HuH-7 (cell line): ENCODE results near the gene BCAS3.

Source experiments
- DNase-seq: peaks from one replicate; pipeline ENCODE4 v3.0.0; 2011; ENCODE audit warnings: low spot score

Gene BCAS3

GRCh38 chr17:61294286-61294685 lies 616.6 kb downstream of the BCAS3 start:
- DNase-seq = no peak

GRCh38 chr17:61294777-61295176 lies 617.1 kb downstream of the BCAS3 start:
- no peak for DNase-seq

DNA sequence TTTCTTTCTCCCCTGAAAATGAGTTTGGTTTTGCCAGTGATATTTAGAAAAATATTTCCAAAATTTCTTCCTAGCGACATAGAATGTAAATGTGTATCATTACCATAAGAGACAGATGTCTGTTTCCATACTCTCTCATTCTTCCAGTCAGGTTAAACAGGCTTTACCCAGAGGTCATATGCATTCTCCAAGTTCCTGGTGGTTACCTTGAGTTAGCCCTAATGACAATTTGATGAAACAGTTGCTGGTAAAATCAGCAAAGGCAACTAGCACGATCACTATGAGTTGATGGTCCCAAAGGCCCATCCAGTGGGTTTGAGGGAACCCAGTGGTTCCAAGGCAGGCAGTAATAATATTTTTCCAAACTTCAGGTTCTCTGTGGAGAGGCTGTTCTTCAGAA lies 618.4 kb downstream of the BCAS3 start:
- DNase-seq = no peak

DNA sequence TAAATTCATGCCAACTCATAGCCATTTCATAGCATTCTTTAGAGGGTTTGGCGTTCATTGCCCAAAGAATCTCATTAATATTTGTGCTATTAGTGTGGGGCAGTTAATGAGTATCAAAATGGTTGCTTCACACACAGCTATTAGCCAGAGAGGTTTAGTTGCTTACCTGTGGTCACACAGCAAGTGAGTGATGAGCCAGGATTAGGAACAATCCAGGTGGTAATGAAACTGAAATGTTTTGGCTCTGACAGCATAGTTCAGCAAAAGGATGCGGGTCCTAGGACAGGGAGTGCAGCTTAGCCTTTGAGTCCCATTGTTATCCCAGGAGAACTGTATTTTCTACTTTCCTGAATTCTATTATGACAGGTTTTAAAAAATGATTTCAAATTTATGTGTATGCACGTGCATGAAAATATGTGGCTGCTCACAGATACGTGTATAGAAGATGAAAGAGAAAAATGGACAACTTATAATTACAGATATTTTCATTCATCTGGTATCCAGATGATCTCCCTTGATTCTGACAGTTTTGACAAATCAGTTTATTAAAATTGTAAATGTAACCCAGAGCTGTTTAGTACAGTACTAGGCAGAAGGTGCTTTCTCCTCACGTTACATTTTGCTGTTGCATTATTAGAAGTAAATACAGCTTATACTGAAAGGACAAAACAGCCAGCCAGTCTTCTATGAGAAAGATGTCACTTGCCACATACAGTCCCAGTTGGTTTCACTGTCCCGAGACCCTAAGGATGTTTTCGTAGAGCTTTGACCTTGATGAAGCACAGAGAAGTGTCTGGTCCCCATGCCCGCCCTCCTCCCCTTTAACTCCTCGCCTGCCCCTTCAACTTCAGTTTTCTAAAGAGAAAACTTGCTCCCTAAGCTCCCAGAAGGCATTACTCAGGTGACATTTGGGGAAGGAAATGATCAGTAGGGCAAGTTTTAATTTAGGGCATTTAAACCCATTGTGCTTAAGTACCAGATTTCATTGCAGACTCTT lies 622.2 kb downstream of the BCAS3 start:
- no peak for DNase-seq

DNA sequence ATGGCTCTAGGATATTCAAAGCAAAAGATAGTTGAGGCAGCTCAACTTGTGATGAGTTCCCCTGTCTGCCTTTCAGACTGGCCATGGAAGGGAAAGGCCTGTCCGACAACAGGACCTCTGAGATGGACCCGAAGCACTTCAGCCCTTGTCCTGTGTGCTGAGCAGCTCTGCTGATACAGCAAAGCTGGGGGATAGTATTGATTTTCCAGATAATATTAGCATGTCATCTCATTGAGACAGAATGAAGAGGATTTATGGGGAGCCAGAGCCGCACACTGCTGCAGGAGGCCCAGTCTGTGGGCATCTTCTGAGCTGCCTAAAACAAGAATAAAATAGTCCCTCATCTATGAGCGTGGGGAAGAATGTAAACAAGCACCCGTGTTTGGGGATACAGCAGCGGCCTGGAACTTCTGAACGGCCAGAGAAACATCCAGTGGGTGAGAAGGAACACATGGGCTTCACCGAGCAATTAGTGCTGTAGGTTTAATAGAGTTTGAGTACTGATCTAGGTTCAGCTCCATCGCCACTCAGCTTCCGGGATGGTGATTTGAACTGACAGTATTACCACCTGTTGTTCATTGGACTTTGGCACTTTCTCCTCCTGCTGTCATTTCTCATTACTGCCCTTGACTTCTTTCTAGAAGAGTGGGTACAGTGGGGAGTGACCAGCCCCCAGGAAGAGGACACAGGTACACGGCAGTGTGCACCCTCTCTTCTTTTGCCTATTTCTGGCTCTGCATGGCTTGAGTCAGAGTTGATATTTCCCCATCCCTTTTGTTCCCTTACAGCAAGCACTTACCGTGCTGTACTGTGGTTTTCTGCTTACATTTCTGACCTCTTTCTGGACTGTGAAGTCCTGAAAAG lies 625.5 kb downstream of the BCAS3 start:
- no peak for DNase-seq

DNA sequence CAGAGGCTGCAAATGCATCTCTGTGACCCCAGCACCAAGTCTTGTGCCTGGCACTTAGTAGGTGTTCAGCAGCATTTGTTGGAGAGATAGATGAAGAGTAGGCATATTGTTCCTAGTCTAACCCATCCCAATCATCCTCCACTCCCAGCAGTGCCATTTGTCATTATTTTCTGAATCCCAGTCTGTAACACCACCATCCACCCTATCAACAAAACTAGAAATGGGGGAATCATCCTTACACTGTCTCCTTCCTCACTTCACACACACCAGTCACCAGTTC lies 626.1 kb downstream of the BCAS3 start:
- DNase-seq = no peak

DNA sequence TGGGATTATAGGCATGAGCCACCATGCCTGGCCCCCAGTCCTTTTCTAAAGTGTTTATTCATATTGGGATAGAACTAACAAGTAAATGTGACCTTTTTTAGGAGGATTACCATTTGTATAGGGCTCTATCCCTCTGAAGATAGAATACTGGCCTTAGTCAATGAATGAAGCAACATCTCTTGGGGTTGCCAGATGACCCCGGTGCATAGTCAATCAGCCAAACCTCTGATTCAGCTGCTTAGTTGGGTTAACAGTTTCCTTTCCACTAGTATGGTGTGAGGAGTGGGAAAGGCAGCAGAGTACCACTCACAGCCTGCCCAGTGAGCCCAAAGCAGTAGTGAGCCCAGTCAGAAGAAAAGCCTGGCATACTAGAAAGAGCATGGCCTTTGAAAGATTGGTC lies 627.4 kb downstream of the BCAS3 start:
- DNase-seq = no peak

GRCh38 chr17:61306003-61306402 lies 628.4 kb downstream of the BCAS3 start:
- DNase-seq = no peak

DNA sequence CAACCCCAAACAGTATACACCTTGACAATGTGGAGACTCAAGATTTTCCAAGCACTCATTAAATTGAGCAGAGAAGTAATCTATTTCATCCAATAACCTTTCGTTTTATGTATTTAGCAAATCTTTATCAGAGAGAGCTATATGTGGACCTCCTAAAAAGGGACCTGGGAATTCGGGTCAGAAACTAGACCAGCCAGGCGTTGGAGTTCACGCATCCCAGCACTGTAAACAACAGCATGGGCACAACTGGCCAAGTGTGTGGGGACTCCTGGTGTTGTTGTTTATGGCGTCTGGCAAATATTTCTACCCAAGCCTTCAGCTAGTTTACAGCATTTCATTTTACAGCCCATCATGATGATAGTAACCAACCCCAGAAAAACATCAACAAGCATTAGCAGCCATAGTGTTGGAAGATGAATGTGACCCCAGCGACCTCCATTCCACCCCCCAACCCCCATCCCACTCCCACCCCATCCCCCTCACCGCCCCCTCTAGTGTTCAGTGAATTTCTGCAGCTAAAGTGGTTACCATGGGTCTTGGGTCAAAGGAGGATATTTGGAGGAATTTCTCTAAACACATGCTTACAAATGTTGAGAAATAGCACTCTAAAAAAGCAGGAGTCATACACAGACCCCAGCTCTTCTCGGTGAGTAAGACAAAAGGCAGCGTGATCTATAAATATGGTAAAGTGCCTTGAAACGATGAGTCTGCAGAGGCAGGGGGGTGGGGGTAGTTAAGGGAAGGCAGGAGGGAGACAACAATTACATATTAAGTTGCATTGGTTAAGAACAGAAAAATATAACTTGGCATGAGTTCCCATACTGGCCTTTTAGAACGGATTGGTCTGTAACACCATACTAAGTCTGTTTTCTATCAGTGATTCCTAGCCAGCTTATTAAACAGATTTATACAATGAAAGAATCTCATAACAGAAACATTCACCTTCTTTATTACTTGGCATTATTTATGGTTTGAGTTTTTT lies 630.5 kb downstream of the BCAS3 start:
- no peak for DNase-seq

GRCh38 chr17:61309362-61310256 lies 632.0 kb downstream of the BCAS3 start:
- DNase-seq = no peak

DNA sequence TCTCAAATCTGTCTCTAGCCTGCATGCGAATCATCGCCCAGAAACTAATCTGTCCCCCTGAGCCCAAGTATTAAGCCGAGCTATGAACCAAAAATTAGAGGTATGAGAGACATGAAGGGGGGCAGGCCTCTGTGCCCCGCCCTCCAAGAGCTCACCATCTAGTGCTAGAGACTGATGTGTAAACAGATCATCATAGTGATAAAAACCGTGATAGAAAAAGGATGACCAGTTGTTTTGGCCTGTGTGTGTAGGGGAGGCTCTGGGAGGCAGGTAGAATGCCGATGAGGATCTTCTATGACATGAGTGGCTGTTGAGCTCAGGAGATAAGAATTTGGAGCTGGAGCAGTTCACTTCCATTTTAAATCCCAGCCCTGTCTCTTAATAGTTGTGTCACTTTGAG lies 632.9 kb downstream of the BCAS3 start:
- DNase-seq = no peak

DNA sequence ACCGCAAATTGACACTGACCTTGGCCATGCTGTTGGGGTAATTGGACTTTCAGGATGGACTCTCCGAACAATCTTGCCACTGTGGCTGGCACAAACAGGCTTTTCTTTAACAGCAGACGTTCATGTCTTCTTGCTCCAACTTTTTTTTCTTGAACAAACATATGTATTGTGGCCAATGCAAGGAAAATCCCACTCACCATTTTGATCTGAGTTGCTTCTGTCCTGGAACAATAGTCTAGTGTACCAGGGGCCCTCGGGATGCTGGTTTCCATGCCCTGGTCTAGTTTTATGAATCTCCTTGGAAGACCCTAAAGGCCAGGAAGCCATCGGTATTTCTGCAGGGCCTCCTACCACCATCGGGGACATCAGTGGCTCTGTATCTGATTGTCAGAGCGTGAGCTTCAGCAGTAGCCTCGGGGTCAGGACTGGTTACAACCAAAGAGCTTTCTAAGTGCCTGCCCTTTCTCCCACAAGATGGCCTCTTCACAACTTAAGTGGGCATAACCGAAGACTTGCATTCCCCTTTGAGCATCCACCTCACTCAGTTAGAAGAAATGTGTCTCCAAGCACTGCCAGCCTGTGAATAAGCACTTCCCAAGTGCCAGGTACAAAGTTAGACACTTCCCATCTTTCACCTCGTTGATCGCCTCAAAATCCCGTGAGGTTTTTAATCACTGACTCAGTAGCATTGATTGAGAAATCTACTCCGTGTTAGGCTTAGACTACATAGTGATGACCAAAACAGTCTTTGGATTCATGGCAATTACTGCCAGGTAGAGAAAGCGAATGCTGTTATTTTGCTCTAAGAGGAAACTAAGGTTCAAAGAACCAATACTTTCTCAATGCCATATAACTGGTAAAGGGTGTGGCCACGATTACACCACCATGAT lies 635.0 kb downstream of the BCAS3 start:
- no peak for DNase-seq

DNA sequence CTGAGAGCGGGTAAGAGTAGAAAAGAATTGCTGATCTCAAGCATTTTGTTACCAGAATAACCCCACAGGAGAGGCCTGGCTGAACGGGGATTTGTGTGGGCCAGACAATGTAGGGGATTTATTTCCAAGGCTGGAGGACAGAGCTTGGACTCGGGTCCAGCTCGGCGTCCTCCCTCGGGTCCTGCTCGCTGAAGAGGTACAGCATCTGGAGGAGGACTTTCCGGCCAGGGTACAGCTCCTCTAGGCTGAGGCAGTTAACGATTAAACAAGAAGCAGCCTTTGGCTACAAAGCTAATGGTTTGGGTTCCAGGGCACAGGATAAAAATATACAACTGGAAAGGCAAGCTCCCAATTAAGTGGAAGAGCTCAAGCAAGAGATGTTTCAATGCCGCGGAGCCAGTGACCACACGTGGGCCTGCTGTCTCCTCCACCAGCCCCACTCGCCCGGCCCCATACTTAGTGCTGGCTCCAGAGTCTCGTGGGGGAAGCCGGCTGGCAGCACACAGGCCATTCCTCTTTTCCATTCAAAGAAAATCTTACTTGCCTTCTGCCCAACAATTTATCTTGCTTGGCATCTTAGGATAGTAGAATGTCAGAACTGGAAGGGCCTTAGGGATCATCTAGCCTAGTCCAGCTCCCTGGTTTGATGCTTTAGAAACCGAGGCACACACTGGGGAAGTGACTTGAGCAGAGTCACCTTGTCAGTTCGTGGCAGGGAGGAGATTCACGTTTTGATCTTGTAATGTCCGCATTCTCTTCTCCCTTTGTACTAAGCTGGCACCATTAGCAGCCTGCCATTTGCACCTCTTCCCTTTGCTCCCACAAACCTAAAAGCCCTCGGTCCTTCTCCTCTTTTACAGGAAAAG lies 636.0 kb downstream of the BCAS3 start:
- no peak for DNase-seq

- no peak for DNase-seq
These were observed 636.9 kb downstream of the BCAS3 start for GRCh38 chr17:61314368-61315078.

GRCh38 chr17:61316633-61317032 lies 639.0 kb downstream of the BCAS3 start:
- no peak for DNase-seq

GRCh38 chr17:61317779-61318178 lies 640.1 kb downstream of the BCAS3 start:
- no peak for DNase-seq

- no peak for DNase-seq
These were observed 641.0 kb downstream of the BCAS3 start for GRCh38 chr17:61318684-61319098.

DNA sequence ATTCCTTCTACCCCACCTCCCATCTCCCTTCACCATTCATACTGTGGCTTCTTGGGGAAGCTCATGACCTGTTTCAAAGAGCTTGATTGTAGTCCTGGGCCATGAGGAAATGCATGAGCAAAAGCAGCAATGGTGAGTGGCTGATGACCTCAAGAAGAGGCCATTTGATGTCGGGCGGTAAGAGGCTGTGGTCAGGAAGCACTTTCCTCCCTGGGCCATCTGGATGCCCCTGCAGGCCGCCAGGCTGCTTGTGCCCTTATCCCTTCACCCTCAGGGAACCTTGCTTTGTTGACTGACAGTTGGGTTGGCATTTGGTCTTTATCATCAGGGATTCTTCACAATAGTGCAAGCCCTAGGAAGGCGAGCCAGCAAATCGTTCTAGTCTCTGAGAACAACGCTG lies 643.7 kb downstream of the BCAS3 start:
- no peak for DNase-seq
